Muscle layer of colon (tissue), 2 donors: Measurements from ENCODE around the gene TMC4.
A peak's percentile ranks its signal among the peaks of the same experiment; 100 is the strongest.
"Not testable (repeated sequence)": the region's sequence is repeated elsewhere in the genome, so short reads cannot be mapped to it uniquely, and the experiment has no call there.

ENCODE experiments used
- H3K27ac ChIP-seq: one replicate; pipeline ENCODE4 v1.7.0; 2013; ENCODE audit warnings: low read depth, mild to moderate bottlenecking, low read length, moderate library complexity
- H3K27me3 ChIP-seq, 2 donors: one replicate each; pipeline ENCODE4 v1.7.0; 2013; ENCODE audit warnings: low read length in 2 of 2, mild to moderate bottlenecking in 2 of 2; ENCODE audit not compliant: insufficient read depth in 2 of 2, control insufficient read depth in 1 of 2
- H3K36me3 ChIP-seq: one replicate; pipeline ENCODE4 v1.7.0; 2013; ENCODE audit warnings: mild to moderate bottlenecking, low read length; ENCODE audit not compliant: insufficient read depth
- H3K4me1 ChIP-seq: one replicate; pipeline ENCODE4 v1.7.0; 2013; ENCODE audit warnings: mild to moderate bottlenecking, low read length; ENCODE audit not compliant: insufficient read depth
- H3K4me3 ChIP-seq, 2 donors: one replicate each; pipeline ENCODE4 v1.7.0; 2013; ENCODE audit warnings: low read length in 2 of 2, low read depth in 1 of 2, mild to moderate bottlenecking in 1 of 2, moderate library complexity in 1 of 2
- H3K9ac ChIP-seq: one replicate; pipeline ENCODE4 v1.7.0; 2013; ENCODE audit warnings: low read length
- H3K9me3 ChIP-seq: one replicate; pipeline ENCODE4 v1.7.0; 2013; ENCODE audit warnings: mild to moderate bottlenecking, low read length
- donor health status: abdominal sarcoma.
- donor health status: Adenocarcinoma of cecum.

Gene TMC4

GRCh38 chr19:54199401-54199800, 26.4 kb upstream of the TMC4 start:
- H3K27ac ChIP-seq = no peak overlapping the region
- H3K4me1 ChIP-seq = peaks cover 27% of the 10 kb centered on the region
- H3K9me3 ChIP-seq = no peaks in the 10 kb centered on the region
- no peak overlapping the region for H3K4me3 ChIP-seq
- H3K36me3 ChIP-seq = peaks cover 24% of the 10 kb centered on the region
- H3K9ac ChIP-seq = no peak overlapping the region
- H3K27me3 ChIP-seq = no peaks in the 10 kb centered on the region

- peaks cover 19% of the 10 kb centered on the region for H3K4me1 ChIP-seq
- no peak overlapping the region for H3K27ac ChIP-seq
- no peak overlapping the region for H3K4me3 ChIP-seq
- H3K9me3 ChIP-seq = no peaks in the 10 kb centered on the region
- H3K36me3 ChIP-seq = peaks cover 14% of the 10 kb centered on the region
- H3K9ac ChIP-seq = no peak overlapping the region
- H3K27me3 ChIP-seq = no peaks in the 10 kb centered on the region
Measured at GRCh38 chr19:54197121-54197520, 24.2 kb upstream of the TMC4 start.

GRCh38 chr19:54196536-54196935, 23.6 kb upstream of the TMC4 start:
- H3K4me1 ChIP-seq = peaks cover 19% of the 10 kb centered on the region
- H3K4me3 ChIP-seq = no peak overlapping the region
- peaks cover 14% of the 10 kb centered on the region for H3K36me3 ChIP-seq
- H3K27ac ChIP-seq = no peak overlapping the region
- H3K9ac ChIP-seq = no peak overlapping the region
- no peaks in the 10 kb centered on the region for H3K9me3 ChIP-seq
- H3K27me3 ChIP-seq = no peaks in the 10 kb centered on the region

GRCh38 chr19:54194463-54194862, 21.5 kb upstream of the TMC4 start:
- not testable (repeated sequence) for H3K27ac ChIP-seq, H3K4me3 ChIP-seq, H3K9ac ChIP-seq, H3K9me3 ChIP-seq, H3K27me3 ChIP-seq
- peaks cover 16% of the 10 kb centered on the region for H3K4me1 ChIP-seq
- H3K36me3 ChIP-seq = peaks cover 14% of the 10 kb centered on the region

- no peaks in the 10 kb centered on the region for H3K27me3 ChIP-seq
- H3K9ac ChIP-seq = no peak overlapping the region
- H3K4me3 ChIP-seq = no peak overlapping the region
- H3K9me3 ChIP-seq = no peaks in the 10 kb centered on the region
- peaks cover 26% of the 10 kb centered on the region for H3K4me1 ChIP-seq
- H3K36me3 ChIP-seq = peaks cover 14% of the 10 kb centered on the region
- H3K27ac ChIP-seq = no peak overlapping the region
Measured at GRCh38 chr19:54193011-54193410, 20.1 kb upstream of the TMC4 start.

- peak overlapping the region; percentile 67 to 73 for H3K4me3 ChIP-seq
- H3K36me3 ChIP-seq = peaks cover 18% of the 10 kb centered on the region
- H3K27ac ChIP-seq = peak overlapping the region; percentile 99
- H3K9ac ChIP-seq = peak overlapping the region; percentile 87
- no peaks in the 10 kb centered on the region for H3K27me3 ChIP-seq
- peaks cover 26% of the 10 kb centered on the region for H3K4me1 ChIP-seq
- no peaks in the 10 kb centered on the region for H3K9me3 ChIP-seq
Measured at GRCh38 chr19:54191811-54192453, 19.0 kb upstream of the TMC4 start.

- Histone ChIP-seq H3K36me3 (peaks cover 22% of the 10 kb centered on the region), H3K27me3 (no peaks in the 10 kb centered on the region), H3K9ac (peak within 1 kb of the TSS; percentile 87), H3K27ac (peak within 1 kb of the TSS; percentile 99), H3K4me3 (peak within 1 kb of the TSS; percentile 67 to 73), H3K9me3 (no peaks in the 10 kb centered on the region), H3K4me1 (peaks cover 26% of the 10 kb centered on the region)
Measured at GRCh38 chr19:54191011-54191810, 18.3 kb upstream of the TMC4 start, which contains the start of gene TSEN34. TSEN34 (plus strand) TSS chr19:54191308; CDS start chr19:54191365, 57 bp downstream.

- H3K4me1 ChIP-seq = peaks cover 26% of the 10 kb centered on the region
- H3K4me3 ChIP-seq = peak overlapping the region; percentile 67 to 73
- H3K27me3 ChIP-seq = no peaks in the 10 kb centered on the region
- H3K9ac ChIP-seq = peak overlapping the region; percentile 57
- H3K36me3 ChIP-seq = peaks cover 21% of the 10 kb centered on the region
- no peaks in the 10 kb centered on the region for H3K9me3 ChIP-seq
- H3K27ac ChIP-seq = peak overlapping the region; percentile 99
Measured at GRCh38 chr19:54190503-54191010, 17.6 kb upstream of the TMC4 start.

- Histone ChIP-seq H3K36me3 (peaks cover 18% of the 10 kb centered on the region), H3K9ac (peak overlapping the region; percentile 57), H3K4me1 (peaks cover 26% of the 10 kb centered on the region), H3K27ac (peak overlapping the region; percentile 99), H3K4me3 (peak overlapping the region; percentile 11 to 65), H3K27me3 (no peaks in the 10 kb centered on the region), H3K9me3 (no peaks in the 10 kb centered on the region)
Measured at GRCh38 chr19:54189735-54190502, 17.0 kb upstream of the TMC4 start.

GRCh38 chr19:54189145-54189734, 16.3 kb upstream of the TMC4 start, which contains the start of gene MBOAT7:
MBOAT7 (minus strand) TSS chr19:54189580; CDS start chr19:54188508, 1,072 bp downstream.
- peak within 1 kb of the TSS; percentile 99 for H3K27ac ChIP-seq
- H3K9me3 ChIP-seq = no peaks in the 10 kb centered on the region
- H3K36me3 ChIP-seq = peaks cover 18% of the 10 kb centered on the region
- no peaks in the 10 kb centered on the region for H3K27me3 ChIP-seq
- peak within 1 kb of the TSS; percentile 65 to 78 for H3K4me3 ChIP-seq
- peaks cover 26% of the 10 kb centered on the region for H3K4me1 ChIP-seq
- H3K9ac ChIP-seq = peak within 1 kb of the TSS; percentile 57
